Fibroblast of lung (primary cell): Measurements from ENCODE around the gene WNT11. TPM values are rescaled to one million over a fixed set of nuclear protein-coding genes. Genes with fewer than 3 reads are reported as not detected.

Source experiments
- DNase-seq, 2 donors: peaks; one replicate each; pipeline versions ENCODE4 v3.0.0 to v3.0.0-alpha.2; 2010; ENCODE audit warnings: low read depth in 2 of 2
- H2AFZ ChIP-seq: 2 replicates; pipeline ENCODE4 v1.5.1; 2012; ENCODE audit warnings: low read length, control low read depth, inconsistent platforms
- H3K27ac ChIP-seq: 2 replicates; pipeline ENCODE4 v1.5.1; 2011; ENCODE audit warnings: low read length, control low read depth; ENCODE audit not compliant: insufficient read depth
- H3K27me3 ChIP-seq: 2 replicates; pipeline ENCODE4 v1.5.1; 2011; ENCODE audit warnings: mild to moderate bottlenecking, low read length; ENCODE audit not compliant: control insufficient read depth, insufficient read depth
- H3K36me3 ChIP-seq: 2 replicates; pipeline ENCODE4 v1.5.1; 2011; ENCODE audit warnings: low read length; ENCODE audit not compliant: control insufficient read depth, insufficient read depth
- H3K4me1 ChIP-seq: 2 replicates; pipeline ENCODE4 v1.5.1; 2011; ENCODE audit warnings: low read length; ENCODE audit not compliant: control insufficient read depth, insufficient read depth; ENCODE audit errors: extremely low read depth
- H3K4me2 ChIP-seq: 2 replicates; pipeline ENCODE4 v1.5.1; 2011; ENCODE audit warnings: low read length, control low read depth; ENCODE audit not compliant: insufficient read depth; ENCODE audit errors: extremely low read depth
- H3K4me3 ChIP-seq, 4 experiments: fragments of 200-600 bp in 1 of 4; sonication (generic) in 1 of 4; replicated peaks in 1 of 4; 2 replicates each; pipeline ENCODE4 v1.5.1; 2011 to 2016; ENCODE audit warnings: low read length in 4 of 4, low read depth in 3 of 4, mild to moderate bottlenecking in 3 of 4, control low read depth in 2 of 4, inconsistent platforms in 1 of 4, mixed read lengths in 1 of 4; ENCODE audit not compliant: insufficient read depth in 1 of 4; ENCODE audit errors: control extremely low read depth in 1 of 4
- H3K79me2 ChIP-seq: 2 replicates; pipeline ENCODE4 v1.5.1; 2012; ENCODE audit warnings: mild to moderate bottlenecking, low read length, inconsistent platforms; ENCODE audit not compliant: control insufficient read depth, insufficient read depth
- H3K9ac ChIP-seq: 2 replicates; pipeline ENCODE4 v1.5.1; 2011; ENCODE audit warnings: mild to moderate bottlenecking, low read length, control low read depth; ENCODE audit not compliant: insufficient read depth
- H3K9me3 ChIP-seq: 2 replicates; pipeline ENCODE4 v1.5.1; 2012; ENCODE audit warnings: low read depth, low read length; ENCODE audit not compliant: control insufficient read depth, insufficient read depth
- H4K20me1 ChIP-seq: 2 replicates; pipeline ENCODE4 v1.5.1; 2011; ENCODE audit warnings: low read length; ENCODE audit not compliant: control insufficient read depth, insufficient read depth; ENCODE audit errors: extremely low read depth
- EZH2 ChIP-seq: IDR thresholded peaks from 2 replicates; pipeline ENCODE4 v1.5.1; 2012; ENCODE audit warnings: low read length, control low read depth, mild to moderate bottlenecking; ENCODE audit errors: missing control alignments
- polyA plus RNA-seq, 2 donors: library from polyadenylated mRNA; depleted of rRNA in 1 of 2; stranded (reverse) in 1 of 2; unstranded in 1 of 2; fragments of >200 nt; gene quantifications; 2 replicates each; pipeline ENCODE4 v1.2.1, GENCODE V29; 2011 to 2012; ENCODE audit warnings: missing spikeins in 1 of 2
- total RNA-seq: library from RNA; depleted of rRNA; stranded (reverse); fragments of >200 nt; gene quantifications from 2 replicates; pipeline ENCODE4 v1.2.1, GENCODE V29; 2014
- TF ChIP-seq, protein P1 (sequence below), 2 donors: IDR thresholded peaks in 1 of 2; conservative IDR thresholded peaks in 1 of 2; 1 replicate in 1 of 2; 2 replicates in 1 of 2; pipeline ENCODE4 v1.5.1; 2011 to 2012; ENCODE audit warnings: low read length in 2 of 2, control low read depth in 1 of 2, inconsistent platforms in 1 of 2, low read depth in 1 of 2, mild to moderate bottlenecking in 1 of 2

The WNT11 gene
- total and polyA plus RNA-seq, 2 donors (not counting 1 experiment from before 2014, with no cell fraction given), result 0.07 to 0.33 TPM

DNA sequence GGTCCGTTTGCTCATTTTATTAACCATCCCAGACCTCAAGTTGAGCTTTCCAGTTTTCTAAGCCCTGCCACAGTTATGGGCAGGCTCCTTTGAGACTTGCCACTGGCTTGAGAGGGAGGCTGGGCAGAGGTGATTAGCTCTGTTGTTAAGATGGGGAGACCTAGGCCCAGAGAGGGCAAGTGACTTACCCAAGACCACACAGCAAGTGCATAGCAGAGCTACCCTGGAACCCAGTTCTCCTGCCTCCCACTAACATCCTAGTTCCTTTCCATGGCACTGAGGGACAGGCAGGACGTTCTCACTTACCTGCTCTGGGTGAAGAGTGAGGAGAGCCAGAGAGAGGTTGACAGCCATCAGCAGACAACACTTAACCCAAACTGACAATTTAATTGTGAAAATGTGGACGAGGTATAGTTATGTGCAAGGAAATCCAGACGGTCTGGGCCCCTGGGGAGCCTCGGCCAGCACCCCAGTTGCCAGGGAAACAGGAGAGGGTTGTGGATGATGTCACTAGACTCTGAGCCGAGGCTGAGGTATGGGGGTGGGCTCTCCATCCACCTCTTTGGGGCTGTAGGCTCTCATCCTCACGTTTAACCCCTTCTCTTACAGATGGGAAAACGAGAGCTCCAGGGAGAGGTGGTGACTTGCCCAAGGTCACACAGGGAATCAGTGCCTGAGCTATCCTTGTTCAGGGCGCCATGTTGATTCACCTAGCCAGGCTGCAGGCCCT lies 12.3 kb upstream of the WNT11 start:
- no peaks in the 10 kb centered on the region for H4K20me1 ChIP-seq
- H3K27me3 ChIP-seq, result peaks cover 3% of the 10 kb centered on the region
- no peaks in the 10 kb centered on the region for H3K9me3 ChIP-seq
- no peak overlapping the region for H3K27ac ChIP-seq
- TF ChIP-seq EZH2, result no peak
- TF ChIP-seq, protein P1, sequence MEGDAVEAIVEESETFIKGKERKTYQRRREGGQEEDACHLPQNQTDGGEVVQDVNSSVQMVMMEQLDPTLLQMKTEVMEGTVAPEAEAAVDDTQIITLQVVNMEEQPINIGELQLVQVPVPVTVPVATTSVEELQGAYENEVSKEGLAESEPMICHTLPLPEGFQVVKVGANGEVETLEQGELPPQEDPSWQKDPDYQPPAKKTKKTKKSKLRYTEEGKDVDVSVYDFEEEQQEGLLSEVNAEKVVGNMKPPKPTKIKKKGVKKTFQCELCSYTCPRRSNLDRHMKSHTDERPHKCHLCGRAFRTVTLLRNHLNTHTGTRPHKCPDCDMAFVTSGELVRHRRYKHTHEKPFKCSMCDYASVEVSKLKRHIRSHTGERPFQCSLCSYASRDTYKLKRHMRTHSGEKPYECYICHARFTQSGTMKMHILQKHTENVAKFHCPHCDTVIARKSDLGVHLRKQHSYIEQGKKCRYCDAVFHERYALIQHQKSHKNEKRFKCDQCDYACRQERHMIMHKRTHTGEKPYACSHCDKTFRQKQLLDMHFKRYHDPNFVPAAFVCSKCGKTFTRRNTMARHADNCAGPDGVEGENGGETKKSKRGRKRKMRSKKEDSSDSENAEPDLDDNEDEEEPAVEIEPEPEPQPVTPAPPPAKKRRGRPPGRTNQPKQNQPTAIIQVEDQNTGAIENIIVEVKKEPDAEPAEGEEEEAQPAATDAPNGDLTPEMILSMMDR (conservative IDR thresholded peaks at IDR 0.05 in 1 of 2, IDR thresholded peaks at IDR 0.05 in 1 of 2; ENCODE audit: low read depth in 1 of 2, low read length in 2 of 2), result no peak
- H3K36me3 ChIP-seq, result no peaks in the 10 kb centered on the region
- no peak overlapping the region for H2AFZ ChIP-seq
- H3K9ac ChIP-seq, result no peak overlapping the region
- H3K4me1 ChIP-seq, result no peaks in the 10 kb centered on the region
- no peak overlapping the region for H3K4me3 ChIP-seq
- no peak overlapping the region for H3K4me2 ChIP-seq
- H3K79me2 ChIP-seq, result no peaks in the 10 kb centered on the region
- DNase-seq, result no peak

DNA sequence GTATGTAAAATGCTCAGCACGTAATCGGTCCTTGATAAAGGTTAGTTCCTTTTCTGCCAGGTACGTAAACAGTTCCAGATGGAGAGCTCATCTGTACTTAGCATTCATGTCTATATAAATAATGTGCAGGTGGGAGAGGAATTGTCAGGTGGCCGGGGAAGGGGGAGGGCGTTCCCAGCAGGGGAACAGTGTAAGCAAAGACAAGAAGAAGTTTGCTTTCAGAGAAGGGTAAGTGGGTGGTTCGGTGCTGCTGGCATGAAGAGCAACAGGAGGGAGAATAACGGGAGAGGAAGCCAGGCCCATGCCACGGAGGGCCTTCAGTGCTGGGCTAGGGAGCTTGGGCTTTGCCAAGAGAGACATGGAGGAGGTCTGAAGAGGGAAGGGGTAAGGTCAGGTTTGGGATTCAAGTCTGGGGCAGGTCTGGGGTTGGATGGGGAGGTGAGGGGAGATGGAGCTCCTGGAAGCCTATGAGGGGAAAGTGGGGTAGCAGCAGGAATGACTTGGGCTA lies 11.4 kb upstream of the WNT11 start:
- Histone ChIP-seq H3K79me2 (no peaks in the 10 kb centered on the region), H3K4me2 (no peak overlapping the region), H3K9me3 (no peaks in the 10 kb centered on the region), H3K27ac (no peak overlapping the region), H3K27me3 (peaks cover 6% of the 10 kb centered on the region), H4K20me1 (no peaks in the 10 kb centered on the region), H3K9ac (no peak overlapping the region), H3K4me3 (no peak overlapping the region), H3K36me3 (no peaks in the 10 kb centered on the region), H2AFZ (no peak overlapping the region), H3K4me1 (no peaks in the 10 kb centered on the region)
- DNase-seq, result no peak
- TF ChIP-seq EZH2, result no peak
- TF ChIP-seq, protein P1 (conservative IDR thresholded peaks at IDR 0.05 in 1 of 2, IDR thresholded peaks at IDR 0.05 in 1 of 2; ENCODE audit: low read depth in 1 of 2, low read length in 2 of 2), result no peak

DNA sequence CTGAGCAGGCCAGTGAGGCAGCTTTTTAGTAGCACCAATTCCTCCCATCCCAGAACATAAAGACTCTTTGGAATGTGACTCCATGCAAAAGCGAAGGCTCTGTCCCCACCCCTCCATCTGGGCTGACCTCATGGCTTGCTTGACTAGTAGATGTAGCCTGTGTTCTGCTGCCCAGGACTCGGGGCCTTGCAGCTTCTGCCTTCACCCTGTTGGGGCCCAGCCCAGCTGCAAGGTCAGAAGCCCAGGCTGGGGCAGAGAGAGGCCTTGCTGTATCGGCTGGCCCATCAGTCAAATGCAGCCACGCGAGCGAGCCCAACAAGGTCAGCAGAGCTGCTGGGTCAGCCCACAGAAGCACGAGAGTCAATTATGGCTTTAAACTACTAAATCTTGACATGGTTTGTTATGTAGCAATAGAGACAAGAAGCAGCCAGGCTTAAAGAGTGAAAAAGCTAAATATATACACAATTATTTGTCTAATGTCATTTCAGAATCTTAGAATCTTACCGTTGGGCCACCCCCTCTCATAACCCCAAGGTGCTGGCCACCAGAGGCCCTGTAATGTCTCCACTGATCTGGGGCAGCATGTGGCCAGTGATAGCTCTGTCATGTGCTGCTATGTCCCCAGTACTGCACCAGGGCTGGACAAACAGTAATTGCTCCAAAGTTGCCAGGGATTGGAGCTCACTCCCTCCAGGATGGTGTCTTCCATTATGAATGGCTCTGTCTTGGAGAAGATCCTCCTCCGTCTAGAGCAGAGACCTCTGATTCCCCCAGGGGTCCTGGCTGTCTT lies 10.4 kb upstream of the WNT11 start:
- Histone ChIP-seq H3K9me3 (no peaks in the 10 kb centered on the region), H3K4me3 (no peak overlapping the region), H3K79me2 (no peaks in the 10 kb centered on the region), H3K36me3 (no peaks in the 10 kb centered on the region), H2AFZ (no peak overlapping the region), H3K27me3 (peaks cover 16% of the 10 kb centered on the region), H3K9ac (no peak overlapping the region), H3K27ac (no peak overlapping the region), H3K4me1 (no peaks in the 10 kb centered on the region), H3K4me2 (no peak overlapping the region), H4K20me1 (no peaks in the 10 kb centered on the region)
- TF ChIP-seq, protein P1 (conservative IDR thresholded peaks at IDR 0.05 in 1 of 2, IDR thresholded peaks at IDR 0.05 in 1 of 2; ENCODE audit: low read depth in 1 of 2, low read length in 2 of 2), result no peak
- no peak for TF ChIP-seq EZH2
- DNase-seq, result peak in 1 of 2 donors; percentile 26
